ENCODE results near the gene PROSER2. TPM values are rescaled to one million over a fixed set of nuclear protein-coding genes. Genes with fewer than 3 reads are reported as not detected.

PROSER2 gene
- total RNA-seq, 1 experiment from 2014 or later, result 4.1 TPM

DNA sequence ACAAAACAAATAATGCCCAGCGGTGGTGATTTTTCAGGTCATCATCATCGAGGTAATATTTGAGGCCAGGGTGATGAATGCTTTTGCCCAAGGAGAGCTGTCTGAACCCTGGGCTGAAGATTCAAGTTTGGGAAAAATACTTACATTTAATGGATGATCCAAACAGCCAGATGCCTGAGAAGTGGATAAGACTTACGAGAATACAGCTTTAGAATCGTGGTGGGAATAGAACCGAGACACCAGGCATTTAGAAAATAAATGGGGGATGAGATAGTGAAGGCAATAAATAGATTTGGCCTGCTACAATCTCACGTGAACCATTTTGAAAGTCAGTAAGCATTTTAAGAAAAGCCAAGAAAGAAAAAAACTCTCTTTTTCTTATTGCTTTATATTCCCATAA is 12.2 kb upstream of the PROSER2 start:
- CTCF ChIA-PET, result no interaction called here

DNA sequence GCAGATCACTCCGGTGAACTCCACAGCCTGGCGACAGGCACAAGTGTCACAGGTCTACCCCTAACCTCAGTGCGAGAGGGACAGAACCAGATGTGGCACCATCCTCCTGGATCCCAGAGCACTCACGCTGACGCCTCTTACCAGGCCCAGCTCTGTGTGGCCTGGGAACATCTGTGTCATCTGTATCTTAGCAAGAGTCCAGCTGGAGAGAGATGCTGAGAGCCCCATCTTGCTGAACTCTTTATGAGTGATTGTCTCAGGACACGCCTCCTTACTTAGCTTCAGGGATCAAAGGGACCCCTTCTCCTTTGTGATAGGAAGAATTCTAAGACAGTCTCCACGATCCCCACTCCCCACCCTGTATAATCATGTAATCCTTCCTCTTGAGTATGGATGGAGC is 10.0 kb upstream of the PROSER2 start:
- in situ Hi-C loops (cut with HindIII; ENCODE audit: low pct_unique_long_range_greater_than_20kb, low sequenced_read_pairs) (no loop called here), intact Hi-C loops (cut with micrococcal nuclease; ENCODE audit: unreplicated experiment) (no loop called here)
- H3K4me3 ChIP-seq (ENCODE audit: low read depth in 2 of 2, low read length in 2 of 2), result no peak overlapping the region
- TF ChIP-seq, protein P1, sequence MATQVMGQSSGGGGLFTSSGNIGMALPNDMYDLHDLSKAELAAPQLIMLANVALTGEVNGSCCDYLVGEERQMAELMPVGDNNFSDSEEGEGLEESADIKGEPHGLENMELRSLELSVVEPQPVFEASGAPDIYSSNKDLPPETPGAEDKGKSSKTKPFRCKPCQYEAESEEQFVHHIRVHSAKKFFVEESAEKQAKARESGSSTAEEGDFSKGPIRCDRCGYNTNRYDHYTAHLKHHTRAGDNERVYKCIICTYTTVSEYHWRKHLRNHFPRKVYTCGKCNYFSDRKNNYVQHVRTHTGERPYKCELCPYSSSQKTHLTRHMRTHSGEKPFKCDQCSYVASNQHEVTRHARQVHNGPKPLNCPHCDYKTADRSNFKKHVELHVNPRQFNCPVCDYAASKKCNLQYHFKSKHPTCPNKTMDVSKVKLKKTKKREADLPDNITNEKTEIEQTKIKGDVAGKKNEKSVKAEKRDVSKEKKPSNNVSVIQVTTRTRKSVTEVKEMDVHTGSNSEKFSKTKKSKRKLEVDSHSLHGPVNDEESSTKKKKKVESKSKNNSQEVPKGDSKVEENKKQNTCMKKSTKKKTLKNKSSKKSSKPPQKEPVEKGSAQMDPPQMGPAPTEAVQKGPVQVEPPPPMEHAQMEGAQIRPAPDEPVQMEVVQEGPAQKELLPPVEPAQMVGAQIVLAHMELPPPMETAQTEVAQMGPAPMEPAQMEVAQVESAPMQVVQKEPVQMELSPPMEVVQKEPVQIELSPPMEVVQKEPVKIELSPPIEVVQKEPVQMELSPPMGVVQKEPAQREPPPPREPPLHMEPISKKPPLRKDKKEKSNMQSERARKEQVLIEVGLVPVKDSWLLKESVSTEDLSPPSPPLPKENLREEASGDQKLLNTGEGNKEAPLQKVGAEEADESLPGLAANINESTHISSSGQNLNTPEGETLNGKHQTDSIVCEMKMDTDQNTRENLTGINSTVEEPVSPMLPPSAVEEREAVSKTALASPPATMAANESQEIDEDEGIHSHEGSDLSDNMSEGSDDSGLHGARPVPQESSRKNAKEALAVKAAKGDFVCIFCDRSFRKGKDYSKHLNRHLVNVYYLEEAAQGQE (IDR thresholded peaks at IDR 0.05; ENCODE audit: insufficient read depth in 1 of 2, low read depth in 2 of 2, low read length in 1 of 2), result no peak
- TF ChIP-seq POLR2AphosphoS5 (IDR thresholded peaks at IDR 0.05; ENCODE audit: low read depth, low read length), result no peak
- TF ChIP-seq, protein P2, sequence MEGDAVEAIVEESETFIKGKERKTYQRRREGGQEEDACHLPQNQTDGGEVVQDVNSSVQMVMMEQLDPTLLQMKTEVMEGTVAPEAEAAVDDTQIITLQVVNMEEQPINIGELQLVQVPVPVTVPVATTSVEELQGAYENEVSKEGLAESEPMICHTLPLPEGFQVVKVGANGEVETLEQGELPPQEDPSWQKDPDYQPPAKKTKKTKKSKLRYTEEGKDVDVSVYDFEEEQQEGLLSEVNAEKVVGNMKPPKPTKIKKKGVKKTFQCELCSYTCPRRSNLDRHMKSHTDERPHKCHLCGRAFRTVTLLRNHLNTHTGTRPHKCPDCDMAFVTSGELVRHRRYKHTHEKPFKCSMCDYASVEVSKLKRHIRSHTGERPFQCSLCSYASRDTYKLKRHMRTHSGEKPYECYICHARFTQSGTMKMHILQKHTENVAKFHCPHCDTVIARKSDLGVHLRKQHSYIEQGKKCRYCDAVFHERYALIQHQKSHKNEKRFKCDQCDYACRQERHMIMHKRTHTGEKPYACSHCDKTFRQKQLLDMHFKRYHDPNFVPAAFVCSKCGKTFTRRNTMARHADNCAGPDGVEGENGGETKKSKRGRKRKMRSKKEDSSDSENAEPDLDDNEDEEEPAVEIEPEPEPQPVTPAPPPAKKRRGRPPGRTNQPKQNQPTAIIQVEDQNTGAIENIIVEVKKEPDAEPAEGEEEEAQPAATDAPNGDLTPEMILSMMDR (IDR thresholded peaks at IDR 0.05), result no peak
- no peak for TF ChIP-seq TCF7L2 (IDR thresholded peaks at IDR 0.05; ENCODE audit: low read depth, low read length)
- TF ChIP-seq SIN3A (IDR thresholded peaks at IDR 0.05; ENCODE audit: borderline replicate concordance, insufficient read depth, low read depth, low read length), result no peak
- BruUV-seq (replicated peaks), result no TSS peak
- no peaks in the 10 kb centered on the region for H3K36me3 ChIP-seq (ENCODE audit: control insufficient read depth, insufficient read depth, low read length)
- H3K27ac ChIP-seq (ENCODE audit: low read length), result no peak overlapping the region
- ATAC-seq (no peak), DNase-seq (ENCODE audit: low read depth, low spot score) (no peak)
- H3K27me3 ChIP-seq (ENCODE audit: control insufficient read depth, insufficient read depth, low read length), result peaks cover 2% of the 10 kb centered on the region; the same call in 1 of the 2 replicates
- H3K9me3 ChIP-seq (ENCODE audit: control insufficient read depth, insufficient read depth, low read depth, low read length), result no peaks in the 10 kb centered on the region
- CTCF ChIA-PET, result no interaction called here
- H3K4me1 ChIP-seq (ENCODE audit: control insufficient read depth, insufficient read depth, low read length), result no peaks in the 10 kb centered on the region
- POLR2A ChIA-PET, result no interaction called here

More for the DNA sequence above, 12.2 kb upstream of the PROSER2 start:
- intact Hi-C loops (cut with micrococcal nuclease; ENCODE audit: unreplicated experiment), result no loop called here
- H3K36me3 ChIP-seq (ENCODE audit: control insufficient read depth, insufficient read depth, low read length), result no peaks in the 10 kb centered on the region
- POLR2A ChIA-PET, result no interaction called here
- TF ChIP-seq, protein P1 (IDR thresholded peaks at IDR 0.05; ENCODE audit: insufficient read depth in 1 of 2, low read depth in 2 of 2, low read length in 1 of 2), result no peak
- no peak for TF ChIP-seq SIN3A (IDR thresholded peaks at IDR 0.05; ENCODE audit: borderline replicate concordance, insufficient read depth, low read depth, low read length)
- TF ChIP-seq, protein P2 (IDR thresholded peaks at IDR 0.05), result no peak
- TF ChIP-seq TCF7L2 (IDR thresholded peaks at IDR 0.05; ENCODE audit: low read depth, low read length), result no peak
- TF ChIP-seq POLR2AphosphoS5 (IDR thresholded peaks at IDR 0.05; ENCODE audit: low read depth, low read length), result no peak
- no peaks in the 10 kb centered on the region for H3K9me3 ChIP-seq (ENCODE audit: control insufficient read depth, insufficient read depth, low read depth, low read length)
- in situ Hi-C loops (cut with HindIII; ENCODE audit: low pct_unique_long_range_greater_than_20kb, low sequenced_read_pairs), result no loop called here
- no peak for DNase-seq (ENCODE audit: low read depth, low spot score)
- no peak overlapping the region for H3K27ac ChIP-seq (ENCODE audit: low read length)
- H3K27me3 ChIP-seq (ENCODE audit: control insufficient read depth, insufficient read depth, low read length), result peaks cover 2% of the 10 kb centered on the region; the same call in 1 of the 2 replicates
- ATAC-seq, result no peak
- BruUV-seq (replicated peaks), result no TSS peak
- no peaks in the 10 kb centered on the region for H3K4me1 ChIP-seq (ENCODE audit: control insufficient read depth, insufficient read depth, low read length)
- no peak overlapping the region for H3K4me3 ChIP-seq (ENCODE audit: low read depth in 2 of 2, low read length in 2 of 2)

All from Panc1 (cell line).